ENCODE measurements around the gene ADAMTSL1.

Gene ADAMTSL1

DNA sequence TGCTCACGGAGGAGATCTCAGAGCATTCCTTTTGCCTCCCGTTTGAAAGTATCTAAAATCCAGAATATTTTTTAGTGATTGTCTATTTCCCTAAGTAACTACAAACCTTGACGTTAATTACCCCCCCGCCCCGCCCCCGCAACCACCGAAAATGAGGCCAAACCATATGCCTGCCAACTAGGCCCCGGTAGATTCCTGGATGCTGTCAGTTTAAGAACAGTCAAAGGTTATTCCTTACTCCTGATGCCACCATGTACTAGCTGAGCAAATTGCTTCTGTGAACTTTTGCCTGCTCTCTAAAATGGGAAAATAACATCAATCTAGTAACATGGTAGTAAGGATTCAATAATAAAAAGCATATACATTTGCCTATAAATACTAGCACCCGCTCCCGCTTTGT is 314.3 kb downstream of the ADAMTSL1 start:
- DNase-seq, result no peak

DNA sequence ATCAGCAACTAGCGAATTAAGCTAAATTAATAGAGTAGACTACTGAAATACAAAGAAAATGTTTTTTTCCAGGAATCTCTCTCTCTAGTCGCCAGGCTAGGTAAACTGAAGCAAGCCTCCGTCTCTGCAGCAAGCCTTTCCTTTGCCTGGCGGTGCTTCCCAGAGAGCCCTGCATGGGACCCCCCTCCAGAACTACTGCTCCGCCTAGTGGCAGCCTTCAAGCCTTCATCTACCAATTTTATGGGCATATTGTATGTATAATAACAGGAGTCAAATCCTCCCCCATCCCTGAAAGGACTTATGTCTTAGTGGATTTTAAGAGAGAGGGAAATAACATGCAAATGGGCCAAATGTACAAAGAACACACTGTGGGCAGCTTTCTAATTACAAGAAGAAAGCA is 317.1 kb downstream of the ADAMTSL1 start:
- no peak for DNase-seq

DNA sequence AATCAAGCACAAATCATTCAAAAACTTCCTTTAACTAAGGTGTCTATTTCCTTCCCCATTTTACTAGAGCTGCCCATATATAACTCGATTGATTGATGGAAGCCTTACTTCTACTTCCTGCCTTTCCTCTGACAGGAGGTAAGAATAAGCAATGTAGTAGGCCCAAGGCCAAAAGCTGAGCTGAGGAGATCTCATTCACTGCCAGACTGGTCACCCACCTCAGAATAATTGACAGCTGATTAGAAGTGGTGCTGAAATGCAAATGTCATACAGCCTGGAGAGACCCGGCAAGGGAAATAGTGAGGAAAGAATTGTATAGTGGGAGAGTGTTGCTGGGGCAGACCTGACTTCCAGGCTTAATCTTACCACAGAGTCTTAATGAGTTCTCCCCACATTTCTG is 319.2 kb downstream of the ADAMTSL1 start:
- DNase-seq, result no peak

DNA sequence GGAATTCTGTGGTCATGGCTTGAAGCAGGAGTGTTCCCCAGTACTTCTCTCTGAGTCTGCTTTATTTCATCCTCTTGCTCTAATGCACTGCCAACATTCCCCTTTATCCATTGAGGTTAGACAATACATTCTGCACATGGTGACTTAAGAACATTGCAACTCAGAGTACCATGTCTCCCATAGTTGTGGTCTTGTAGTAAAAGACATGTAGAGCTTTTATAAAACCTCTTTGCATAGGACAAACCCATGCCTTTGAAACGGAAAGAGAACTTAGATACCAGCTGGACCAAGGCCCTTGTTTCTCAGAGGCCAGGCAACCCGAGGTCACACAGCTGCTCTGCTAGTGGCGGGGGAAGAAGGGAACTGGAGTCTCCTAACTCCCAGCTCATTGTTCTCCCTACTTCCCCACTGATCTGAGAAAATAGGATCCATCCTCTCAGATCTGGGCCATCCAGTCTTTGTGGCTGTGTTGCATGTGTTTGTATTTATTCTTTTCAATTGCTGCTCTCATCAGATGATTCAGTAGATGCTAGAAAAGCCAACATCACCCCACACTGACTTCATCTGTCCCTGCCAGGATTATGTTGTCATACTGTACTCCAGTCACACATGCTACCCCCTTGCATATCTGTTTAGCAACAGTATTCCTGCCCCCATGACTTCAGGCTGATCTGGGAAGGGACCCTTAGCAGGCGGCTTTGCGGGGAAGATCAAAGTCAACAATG is 322.2 kb downstream of the ADAMTSL1 start:
- DNase-seq, result no peak

DNA sequence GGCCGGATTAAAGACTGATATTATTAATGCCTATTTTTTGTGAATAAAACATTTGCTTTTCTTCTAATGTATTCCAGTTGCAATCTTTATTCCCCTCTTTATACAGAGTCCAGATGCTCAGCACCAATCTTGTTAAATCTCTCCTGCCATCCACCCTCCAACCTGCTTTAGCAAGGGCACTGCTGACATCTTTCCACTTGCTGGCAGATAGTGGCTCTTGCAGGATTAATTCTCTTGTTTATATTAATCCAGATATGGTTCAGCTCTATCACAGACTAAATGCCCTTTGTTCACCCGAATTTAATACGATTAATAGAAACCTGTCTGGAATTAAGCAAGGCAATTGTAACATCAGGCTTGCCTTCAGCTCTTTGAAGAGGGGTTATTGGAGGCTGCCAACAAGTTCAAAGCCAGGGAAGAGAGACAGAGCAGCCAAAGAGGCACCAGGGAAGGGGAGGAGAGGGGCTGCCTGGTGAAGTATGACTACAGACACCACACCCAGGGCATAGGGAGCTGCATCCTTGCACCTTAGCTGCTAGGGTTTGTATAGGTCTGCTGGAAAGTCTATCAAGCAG is 322.8 kb downstream of the ADAMTSL1 start:
- DNase-seq, result no peak

DNA sequence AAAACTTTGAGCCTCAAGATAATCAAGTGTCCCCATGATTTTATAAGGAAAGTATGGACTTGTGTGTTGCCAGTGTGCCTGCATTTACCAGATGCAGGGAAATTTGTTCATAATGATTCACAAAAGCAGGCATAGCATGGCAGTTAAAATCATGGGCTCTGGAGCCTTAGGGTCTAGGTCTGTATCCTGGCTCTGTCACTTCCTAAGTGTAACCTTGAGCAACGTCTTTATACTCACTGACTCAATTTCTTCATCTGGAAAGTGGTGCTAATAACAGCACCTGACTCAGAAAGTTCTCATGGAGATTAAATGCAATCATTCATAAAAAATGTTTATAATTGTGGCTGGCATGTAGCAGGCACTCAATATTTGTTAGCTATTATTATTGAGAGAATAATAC is 324.2 kb downstream of the ADAMTSL1 start:
- no peak for DNase-seq

DNA sequence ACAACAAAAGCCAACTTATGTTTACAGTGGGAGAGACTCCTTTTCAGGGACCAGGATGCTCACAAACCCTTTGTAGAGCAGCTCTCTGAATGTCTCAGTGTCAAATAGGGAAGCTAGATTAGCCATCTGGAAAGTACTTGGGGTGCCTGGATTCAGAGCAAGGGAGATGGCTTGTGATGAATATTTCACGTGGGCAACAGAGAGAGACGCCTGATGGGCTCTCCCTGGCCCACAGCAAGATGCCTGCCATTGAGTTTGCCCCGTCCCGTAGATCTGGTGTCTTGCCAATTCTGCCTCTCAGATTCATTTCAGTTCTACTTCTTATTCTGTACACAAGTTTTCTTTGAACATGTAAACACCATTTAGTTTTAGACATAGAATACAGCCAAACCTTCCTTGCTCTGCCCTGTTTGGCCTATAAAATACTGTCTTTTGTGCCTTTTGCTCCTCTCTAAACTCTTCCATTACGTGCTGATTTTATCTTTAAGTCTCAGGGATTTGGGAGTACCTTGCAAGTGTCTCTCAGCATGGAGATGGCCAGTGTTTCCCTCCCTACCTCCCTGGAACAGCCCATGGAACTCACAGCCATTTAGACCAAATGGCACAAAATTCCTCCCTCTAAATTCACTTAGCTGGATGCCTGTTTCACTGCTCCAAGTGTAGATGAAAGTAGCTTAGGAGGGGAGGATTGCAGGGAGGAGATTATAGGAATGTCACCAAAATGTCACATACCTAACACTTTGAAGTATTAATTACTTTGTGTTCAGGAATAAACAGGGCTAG is 324.7 kb downstream of the ADAMTSL1 start:
- DNase-seq, result no peak

DNA sequence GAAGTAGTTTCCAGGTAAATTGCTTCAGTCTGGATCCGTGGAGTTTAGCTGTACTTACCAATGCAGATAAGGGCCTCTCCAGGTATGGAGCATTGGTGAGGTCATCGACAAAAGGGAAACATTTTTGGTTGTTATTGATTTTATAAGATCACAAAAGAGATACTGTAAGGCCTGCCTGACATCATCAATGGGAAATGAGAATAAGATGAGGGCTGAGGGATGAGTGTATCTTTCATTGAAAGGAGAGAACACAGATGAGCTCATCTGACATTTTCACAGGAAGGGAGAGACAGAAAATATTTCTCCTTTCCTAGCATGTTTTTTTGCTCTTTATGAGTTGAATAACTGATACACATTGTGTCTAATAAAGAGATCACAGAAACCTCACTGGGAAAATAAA is 325.5 kb downstream of the ADAMTSL1 start:
- no peak for DNase-seq

DNA sequence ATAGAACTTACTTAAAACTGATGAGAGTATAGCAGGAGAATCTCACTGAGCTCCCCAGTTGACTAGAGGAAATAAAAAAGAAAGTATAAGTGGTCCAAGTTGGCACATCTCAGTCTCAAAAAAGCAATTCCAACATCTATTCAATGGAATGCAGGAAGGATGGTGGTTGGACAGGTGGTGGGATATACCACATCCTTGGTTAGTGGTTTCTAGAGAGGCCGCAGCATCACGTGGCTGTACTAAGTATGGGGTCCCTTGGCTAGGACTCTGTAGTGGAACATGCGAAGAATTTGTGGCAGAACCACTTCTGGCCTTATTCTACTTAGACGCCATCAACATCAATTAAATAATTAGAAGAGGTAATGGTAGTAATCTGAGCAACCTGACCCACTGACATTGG is 326.6 kb downstream of the ADAMTSL1 start:
- DNase-seq, result no peak

DNA sequence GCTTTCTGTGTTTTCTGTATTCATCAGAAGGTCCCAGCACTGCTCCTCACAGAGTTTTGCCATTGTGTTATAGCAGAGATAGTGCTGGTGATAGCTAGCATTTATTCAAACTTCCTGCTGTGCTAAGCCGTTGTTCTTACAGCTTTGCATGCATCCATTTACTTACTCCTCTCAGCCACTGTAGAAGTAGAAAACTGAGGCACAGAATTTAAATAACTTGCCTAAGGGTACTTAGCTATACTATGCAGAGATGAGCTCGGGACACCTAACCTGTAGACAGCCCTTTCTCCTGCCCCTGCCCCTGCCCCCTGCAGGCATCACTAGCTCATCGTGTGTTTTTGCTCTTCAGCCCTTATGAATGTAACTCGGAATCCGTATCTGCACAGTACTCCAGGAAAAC is 331.4 kb downstream of the ADAMTSL1 start:
- DNase-seq, result no peak

DNA sequence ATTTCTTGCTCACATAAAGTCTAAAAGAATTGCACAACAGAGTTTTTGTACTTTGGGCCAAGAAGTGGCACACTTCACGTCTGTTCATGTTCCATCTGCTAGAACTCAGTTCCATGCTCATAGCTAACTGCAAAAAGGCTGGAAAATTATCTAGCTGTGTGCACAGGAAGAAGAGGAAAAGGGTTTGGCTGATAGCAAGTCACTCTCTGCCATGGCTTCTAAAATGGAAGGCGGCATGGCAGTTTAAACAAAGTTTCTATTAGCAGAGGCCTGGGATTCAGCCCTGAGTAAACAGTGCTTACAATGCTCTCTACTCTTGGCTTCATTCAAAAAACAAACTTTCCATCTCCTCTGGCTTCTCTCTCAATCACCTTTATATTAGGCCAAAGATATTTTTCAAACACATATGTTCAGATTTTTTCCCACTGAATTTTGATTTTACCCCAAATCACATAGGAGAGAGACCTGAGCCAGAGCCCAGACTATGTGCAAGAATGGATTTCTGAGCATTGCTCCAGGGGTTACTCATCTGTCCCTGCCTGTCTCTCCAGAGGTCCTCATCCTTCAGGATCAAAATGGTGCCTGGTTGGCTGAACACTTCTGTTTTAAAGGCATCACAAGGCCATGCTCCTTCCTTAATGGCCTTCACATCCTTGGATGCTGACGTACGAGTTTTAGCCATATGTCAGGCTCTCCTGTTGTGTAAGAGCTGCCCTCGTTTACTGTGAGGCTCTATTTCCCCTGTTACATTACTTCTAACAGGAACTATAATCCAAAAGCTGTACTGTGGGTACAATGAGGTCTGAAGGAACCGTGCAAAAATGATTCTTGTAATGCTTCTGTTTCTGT is 332.5 kb downstream of the ADAMTSL1 start:
- DNase-seq, result no peak

DNA sequence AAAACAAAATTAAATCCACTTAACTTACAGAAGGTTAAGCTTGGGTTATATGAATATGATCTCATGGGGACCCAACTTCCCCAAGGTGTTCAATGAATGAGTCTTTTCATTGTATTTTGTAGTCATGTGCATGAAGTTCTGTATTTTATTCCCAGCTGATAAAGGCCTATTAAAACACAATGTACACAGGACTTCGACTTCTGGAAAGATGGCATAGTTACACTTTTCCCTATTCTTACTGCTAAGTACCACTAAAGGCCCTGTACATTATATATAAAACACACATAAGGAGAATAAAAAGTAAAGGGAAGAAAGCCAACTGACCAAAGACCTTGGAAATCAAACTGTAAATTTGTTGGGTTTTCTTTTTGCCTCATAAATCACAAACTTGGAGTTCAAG is 336.6 kb downstream of the ADAMTSL1 start:
- DNase-seq, result no peak

DNA sequence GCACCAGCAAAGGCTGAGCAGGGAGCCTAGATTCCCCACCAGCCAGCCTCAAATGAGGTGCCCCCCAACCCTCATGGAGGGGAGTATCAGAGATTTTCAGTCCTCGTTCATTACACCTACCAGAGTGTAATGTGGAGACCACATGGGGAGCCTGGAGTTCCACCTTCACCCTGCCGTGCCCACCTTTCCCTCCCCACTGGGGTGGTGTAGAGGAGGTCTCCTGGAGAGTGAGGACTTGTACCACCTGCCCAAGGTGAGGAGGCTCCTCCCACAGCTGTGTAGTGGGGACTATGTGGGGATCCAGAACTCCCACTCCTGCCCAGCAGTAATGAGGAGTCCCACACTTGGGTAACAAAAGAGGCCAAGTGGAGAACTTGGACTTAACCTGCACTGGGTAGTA is 337.2 kb downstream of the ADAMTSL1 start:
- no peak for DNase-seq

DNA sequence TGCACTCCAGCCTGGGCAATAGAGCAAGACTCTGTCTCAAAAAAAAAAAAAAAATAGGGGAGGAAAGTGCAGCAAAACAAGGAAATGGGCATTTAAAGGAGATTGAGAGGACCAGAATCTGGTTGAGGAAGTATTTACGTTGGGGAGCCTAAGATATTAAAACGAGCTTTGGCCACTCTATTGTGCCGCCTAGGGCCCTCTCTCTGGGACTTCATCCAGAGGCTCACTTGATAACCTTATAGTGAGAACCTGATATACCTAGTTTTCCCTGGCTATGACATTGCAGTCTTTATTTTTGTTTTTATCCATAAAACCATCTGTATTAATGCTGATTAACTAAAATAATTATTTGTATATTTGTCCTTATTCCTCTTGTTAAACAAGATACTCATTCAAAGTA is 345.5 kb downstream of the ADAMTSL1 start:
- no peak for DNase-seq

DNA sequence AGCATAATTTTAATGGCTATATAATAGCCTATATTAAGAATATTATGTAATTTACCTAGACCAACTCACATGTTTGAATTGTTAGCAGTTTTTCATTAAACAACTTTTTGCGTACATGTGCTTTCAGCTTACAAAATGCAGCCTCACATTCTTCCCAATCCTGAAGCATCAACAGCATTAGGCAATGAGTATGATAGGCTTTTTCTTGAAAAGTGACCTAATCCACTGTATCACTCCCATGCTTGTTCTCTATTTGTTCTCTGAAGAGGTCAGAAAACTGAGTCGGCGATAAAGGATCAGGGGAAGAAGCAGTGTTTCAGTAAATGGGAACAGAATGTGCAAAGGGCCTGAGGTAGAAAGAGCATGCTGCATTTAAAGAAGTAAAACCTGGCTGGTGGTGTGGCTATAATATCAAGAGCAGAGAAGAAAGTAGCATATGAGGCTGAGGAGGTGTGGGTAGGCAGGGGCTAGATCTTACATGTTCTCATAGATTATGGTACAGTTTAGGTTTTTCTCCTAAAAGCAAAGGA is 346.7 kb downstream of the ADAMTSL1 start:
- no peak for DNase-seq

DNA sequence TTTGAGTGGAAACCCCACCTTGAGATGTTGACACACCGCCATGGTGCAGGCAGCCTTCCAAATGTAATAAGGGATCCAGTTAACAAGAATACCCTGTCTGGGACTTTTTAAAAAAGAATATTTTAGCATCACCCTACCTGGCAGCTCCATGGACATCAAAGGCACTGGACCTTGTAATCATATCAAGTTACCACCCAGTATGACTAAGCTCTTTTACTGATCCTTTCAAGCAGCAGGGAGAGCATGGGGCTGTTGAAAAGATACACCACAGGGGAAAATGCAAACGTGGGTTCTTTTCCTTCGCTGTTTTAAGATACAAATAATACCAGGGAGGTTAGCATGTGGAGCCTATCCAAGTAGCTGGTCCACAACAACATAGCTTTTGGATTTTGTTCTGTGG is 347.8 kb downstream of the ADAMTSL1 start:
- DNase-seq, result peak; percentile 14

DNA sequence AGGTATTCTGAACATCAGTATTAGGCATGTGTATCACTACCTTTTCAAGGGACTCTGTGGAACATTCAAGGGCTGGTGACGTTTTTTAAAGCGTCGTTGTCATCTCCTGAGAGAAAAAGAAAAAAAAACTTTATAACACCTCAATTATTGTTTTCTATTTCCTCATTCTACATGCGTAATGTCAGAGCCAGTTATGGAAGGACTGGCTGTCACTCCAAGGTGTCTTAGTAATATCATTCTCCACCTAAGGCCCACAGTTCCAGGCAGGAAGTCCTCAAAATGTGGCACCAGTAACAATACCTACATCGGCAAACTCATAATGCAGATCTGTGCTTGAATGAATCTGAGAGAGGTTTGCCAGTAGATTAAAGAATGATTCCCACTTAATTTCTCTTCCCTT is 348.9 kb downstream of the ADAMTSL1 start:
- no peak for DNase-seq

DNA sequence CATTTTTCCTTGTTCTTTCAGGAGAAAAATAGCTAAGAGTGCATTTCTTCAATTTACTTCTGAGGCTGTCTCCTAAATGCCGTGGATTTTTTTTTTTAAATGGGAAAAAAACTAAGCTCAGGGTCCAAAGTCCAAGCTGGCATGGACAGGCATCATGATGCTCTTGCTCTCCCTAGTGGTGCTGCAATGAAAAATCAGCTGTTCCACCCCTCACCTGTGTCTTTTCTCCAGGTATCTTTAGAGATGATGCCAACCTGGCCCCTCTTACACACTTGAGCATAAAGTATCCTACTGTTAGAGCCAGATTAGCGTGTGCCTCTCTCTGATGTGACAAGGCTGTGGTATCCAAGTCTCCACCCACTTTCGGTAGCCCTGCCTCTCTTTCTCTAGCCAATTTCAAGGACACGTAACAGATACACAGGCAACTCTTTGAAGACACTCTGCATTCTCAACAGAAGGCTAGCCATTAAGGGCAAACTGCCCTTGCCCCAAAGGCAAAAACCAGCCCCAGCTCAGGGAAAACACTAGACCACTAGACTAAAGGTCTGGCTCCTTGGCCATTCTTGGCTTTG is 350.2 kb downstream of the ADAMTSL1 start:
- DNase-seq, result no peak

DNA sequence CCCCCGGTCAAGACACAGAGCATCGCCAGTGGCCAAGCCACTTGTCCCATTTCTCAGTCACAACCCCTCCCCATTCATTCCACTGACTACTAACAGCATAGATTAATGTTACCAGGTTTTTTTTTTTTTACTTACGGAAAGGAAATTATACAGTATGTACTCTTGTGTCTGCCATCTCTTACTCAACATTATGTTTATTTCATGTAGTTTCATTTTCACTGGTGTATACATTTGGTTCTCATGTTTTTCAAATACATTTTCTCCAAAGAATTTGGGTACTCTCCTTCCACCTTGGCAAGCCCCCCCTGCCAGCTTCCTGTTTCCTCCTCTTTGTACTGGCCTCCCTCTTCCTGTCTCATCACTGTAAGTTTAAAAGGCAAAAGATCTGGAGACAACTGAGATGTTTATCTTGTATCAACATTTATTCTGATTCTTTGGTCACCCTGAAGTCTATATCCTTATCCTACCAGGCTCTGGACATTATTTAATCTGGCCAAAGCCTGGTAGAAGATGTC is 351.8 kb downstream of the ADAMTSL1 start:
- no peak for DNase-seq

DNA sequence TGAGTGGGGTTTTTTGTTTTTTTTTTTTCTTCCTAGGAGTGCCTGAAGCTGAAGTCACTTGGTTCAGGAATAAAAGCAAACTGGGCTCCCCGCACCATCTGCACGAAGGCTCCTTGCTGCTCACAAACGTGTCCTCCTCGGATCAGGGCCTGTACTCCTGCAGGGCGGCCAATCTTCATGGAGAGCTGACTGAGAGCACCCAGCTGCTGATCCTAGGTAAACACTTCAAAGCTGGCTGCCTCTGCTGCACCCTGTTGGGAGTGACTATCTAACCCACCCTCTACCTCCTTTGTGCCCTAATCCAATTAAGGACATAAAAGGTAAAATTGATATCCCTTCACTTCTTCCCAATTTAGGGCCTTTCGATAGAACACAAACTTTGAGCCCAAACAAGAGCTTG is 352.3 kb downstream of the ADAMTSL1 start:
- DNase-seq, result peak; percentile 37

DNA sequence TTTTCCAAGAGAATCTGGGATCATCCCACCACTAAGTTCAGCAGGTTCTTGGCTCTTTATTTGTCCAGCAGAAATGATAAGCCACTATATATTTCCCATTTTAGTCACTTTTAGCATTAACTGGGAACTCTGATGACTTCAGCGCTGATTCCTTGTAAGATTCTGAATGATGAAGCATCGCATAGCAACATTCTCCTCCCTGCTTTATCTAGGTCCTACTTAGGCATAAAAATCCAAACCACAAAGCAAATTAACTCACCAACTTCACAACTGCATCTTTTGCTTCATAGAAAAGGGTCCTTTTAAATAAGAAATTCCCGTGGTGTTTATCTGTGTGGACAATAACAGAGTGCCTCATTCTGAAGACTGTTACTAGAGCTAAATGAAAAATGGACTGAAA is 355.1 kb downstream of the ADAMTSL1 start:
- no peak for DNase-seq

DNA sequence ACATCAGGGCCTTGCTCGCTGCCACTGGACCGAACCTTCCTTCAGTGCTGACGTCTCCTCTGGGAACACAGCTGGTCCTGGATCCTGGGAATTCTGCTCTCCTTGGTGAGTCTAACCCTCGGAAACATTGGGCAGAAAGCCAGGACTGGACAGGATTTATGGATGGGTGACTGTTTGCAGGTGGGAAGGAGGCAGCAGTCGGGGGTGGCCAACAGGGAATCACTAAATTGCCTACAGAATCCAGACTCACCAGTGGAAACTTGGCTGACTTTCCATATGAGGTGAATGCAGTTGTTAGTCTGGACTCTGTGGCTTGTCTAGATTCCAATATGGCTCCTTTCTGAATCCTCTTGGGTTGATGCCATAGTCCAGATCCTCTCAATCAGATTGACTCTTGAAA is 355.9 kb downstream of the ADAMTSL1 start:
- no peak for DNase-seq

Data from NCI-H1092 (cell line).